GM19468 (cell line): ENCODE data around the gene DNAJB8.

Experiments used
- ATAC-seq: cut with Tn5 transposase; IDR thresholded peaks from one replicate; pipeline ENCODE4 v1.9.1; 2021; ENCODE audit warnings: mild to moderate bottlenecking, moderate library complexity, moderate number of reproducible peaks; ENCODE audit not compliant: unreplicated experiment; ENCODE audit errors: extremely low read depth

Gene DNAJB8

GRCh38 chr3:128469556-128469955 lies 2.9 kb upstream of the DNAJB8 start:
- no peak for ATAC-seq

DNA sequence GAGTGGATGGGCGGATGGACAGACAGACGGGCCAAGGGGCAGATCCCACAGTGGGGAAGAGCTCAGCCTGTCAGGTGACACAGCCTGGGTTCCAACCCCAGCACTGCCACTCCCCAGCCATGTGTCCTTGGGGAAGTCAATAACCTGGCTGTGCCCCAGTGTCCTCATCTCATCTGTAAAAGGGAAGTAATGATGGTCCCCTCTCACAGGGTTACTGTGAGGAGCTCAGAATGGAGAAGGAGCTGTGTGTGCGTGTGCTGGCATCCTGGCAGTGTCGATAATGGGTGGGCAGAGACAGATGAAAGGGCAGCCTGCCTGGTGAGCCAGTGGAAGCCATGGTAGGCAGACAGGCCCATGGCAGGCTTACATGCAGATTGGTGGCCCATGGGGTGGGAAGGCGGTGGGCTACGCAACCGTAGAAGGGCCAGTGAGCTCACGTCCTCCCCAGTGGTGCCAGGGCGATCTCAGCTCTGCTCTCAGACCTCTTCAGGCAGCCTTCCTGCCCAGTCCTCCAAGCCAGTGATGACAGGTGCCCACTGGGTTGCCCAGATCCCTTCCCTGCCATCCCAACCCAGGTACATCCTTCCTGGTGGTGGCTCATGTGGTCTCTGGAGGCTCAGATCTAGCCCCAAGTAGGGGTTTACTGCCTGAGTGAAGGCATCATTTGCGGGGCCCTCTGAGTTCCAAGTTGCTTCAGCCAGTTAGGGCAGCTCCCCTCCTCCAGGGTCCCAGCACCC lies 2.3 kb upstream of the DNAJB8 start:
- ATAC-seq, result no peak

- ATAC-seq, result no peak
Observed at GRCh38 chr3:128468285-128468790, 1.6 kb upstream of the DNAJB8 start.

GRCh38 chr3:128464702-128465101 lies 2.0 kb downstream of the DNAJB8 start:
- ATAC-seq, result no peak

- ATAC-seq, result no peak
Observed at GRCh38 chr3:128464188-128464587, 2.5 kb downstream of the DNAJB8 start.

DNA sequence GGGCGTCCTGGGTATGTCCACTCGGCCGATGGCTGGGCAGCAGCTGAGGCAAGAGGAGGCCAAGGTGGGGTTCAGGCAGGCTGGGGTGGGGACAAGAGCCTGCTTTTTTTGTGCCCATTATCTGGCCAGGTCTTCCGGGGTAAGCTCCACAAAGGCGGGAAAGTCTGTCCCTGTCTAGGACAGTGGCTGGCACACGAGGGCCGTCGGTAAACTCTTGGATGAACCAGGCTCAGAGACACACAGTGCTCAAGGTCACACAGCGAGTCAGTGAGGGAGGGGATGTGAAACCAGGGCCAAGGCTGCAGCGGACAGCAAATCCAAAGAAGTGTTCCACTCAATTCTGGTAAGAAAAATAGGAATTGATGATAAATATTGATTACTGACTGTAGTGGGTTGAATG lies 2.9 kb downstream of the DNAJB8 start:
- no peak for ATAC-seq

- ATAC-seq, result no peak
Observed at GRCh38 chr3:128463354-128463753, 3.3 kb downstream of the DNAJB8 start.

GRCh38 chr3:128462931-128463330 lies 3.8 kb downstream of the DNAJB8 start:
- ATAC-seq, result no peak

DNA sequence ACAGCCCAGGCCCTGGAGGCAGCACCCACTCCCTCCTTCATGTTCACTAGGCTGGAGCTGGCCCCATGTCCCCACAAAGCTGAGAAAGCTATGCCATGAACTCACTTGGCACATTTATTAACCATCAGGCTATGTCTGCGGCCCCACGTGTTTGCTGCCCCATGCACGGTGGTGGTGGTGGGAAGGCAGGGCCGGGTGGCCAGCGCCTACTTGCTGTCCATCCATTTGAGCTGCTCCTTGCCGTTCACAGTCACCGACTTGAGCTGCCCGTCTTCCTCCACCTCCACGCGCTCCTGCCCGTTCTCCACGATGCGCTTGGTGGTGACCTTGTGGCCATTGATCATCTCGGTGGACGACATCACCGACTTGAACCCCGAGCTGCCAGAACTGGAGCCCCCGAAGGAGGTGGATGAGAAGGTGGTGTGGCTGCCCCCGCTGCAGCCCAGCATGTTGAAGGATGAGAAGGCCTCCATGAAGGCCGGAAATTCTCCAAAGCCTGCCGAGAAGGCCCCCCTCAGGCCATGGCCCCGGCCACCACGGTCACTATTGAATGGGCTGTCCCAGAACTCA lies 4.3 kb downstream of the DNAJB8 start:
- ATAC-seq, result no peak

GRCh38 chr3:128461731-128462130 lies 5.0 kb downstream of the DNAJB8 start:
- ATAC-seq, result no peak

DNA sequence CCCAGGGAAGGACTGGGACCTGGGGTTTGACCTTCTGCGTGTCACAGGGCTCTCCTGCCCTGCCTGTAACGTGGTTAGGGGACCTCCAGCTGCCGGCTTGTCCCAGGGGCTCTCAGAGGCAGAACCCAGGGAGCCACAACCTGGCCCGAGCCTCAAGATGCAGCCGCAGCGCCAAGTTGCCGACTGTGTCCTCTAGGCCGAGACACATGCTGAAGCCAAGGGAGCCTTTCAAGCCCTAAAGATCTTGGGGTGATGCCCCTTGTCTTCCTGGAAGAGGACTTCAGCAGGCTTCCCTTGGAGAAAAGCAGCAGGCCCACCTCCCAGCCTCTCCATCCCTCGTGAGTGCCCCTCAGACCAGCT lies 7.2 kb downstream of the DNAJB8 start:
- ATAC-seq, result no peak

GRCh38 chr3:128458746-128459460 lies 7.8 kb downstream of the DNAJB8 start:
- no peak for ATAC-seq

- ATAC-seq, result no peak
Observed at GRCh38 chr3:128457937-128458336, 8.8 kb downstream of the DNAJB8 start.

GRCh38 chr3:128456776-128457715 lies 9.6 kb downstream of the DNAJB8 start:
- no peak for ATAC-seq

DNA sequence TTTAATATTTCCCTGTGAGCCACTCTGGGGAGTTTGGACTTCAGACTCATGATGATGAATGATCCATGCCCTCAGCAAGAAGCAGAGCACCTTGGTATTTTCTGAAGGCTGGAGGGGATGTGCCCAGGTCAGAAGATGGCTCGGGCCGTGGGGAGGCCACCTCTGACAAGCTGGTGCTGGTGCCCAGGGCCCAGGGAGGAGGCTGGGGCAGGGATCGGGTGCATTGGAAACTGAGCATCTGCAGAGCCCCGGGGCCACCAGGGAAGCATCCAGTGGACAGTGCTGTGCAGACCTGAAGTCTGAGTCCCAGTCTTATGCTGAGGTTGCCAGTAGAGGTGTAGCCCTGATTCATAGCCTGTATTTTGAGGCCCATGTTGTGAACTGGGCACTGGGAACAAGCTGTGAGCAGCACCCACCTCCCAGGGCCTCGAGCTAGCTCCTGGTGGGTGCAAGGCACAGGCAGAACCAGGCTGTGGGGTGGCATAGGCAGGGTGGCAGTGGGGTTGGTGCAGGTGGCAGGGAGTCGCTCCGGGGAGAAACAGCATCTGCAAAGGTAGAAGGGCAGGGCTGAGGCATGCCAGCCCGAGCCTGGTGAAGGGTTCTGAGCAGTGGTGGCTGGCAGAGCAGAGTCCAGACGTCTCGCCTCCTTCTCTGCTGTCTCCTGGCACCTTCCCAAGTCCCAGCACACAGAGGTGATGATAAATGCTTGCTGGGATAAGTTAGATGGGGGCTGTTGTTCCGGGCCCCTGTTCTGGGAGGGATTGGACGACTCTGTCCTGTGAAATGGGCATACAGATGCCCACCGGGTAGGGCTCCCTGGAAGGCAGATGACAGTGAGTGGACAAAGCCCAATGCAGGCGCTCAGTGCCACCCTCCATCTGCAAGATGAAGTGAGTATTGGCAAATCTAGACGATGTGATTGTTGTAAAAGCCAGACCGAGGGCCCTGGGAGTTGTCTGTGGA lies 10.6 kb downstream of the DNAJB8 start:
- no peak for ATAC-seq

DNA sequence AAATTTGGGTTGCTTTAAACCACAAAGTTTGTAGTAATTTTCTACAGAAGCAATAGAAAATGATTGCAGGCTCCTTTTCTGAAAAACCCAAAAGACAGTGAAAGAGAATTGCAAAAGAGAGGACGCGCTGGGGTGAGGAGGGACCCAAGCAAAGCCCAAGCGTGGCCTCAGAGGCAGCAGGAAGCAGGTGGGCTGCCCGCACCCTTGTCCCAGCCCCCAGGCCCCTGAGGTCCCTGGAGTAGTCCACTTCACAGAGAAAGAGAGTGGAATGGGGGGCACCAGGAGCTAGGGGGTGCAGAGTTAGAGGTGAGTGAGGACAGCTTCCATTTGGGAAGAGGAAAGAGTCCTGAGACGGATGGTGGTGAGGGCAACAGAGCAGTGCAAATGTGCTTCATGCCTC lies 11.6 kb downstream of the DNAJB8 start:
- no peak for ATAC-seq

GRCh38 chr3:128454310-128454618 lies 12.4 kb downstream of the DNAJB8 start:
- no peak for ATAC-seq

- no peak for ATAC-seq
Observed at GRCh38 chr3:128453501-128454309, 13.0 kb downstream of the DNAJB8 start.
